GM23338 (cell line): Measurements from ENCODE around the gene NUDT16L1. TPM values are rescaled to one million over a fixed set of nuclear protein-coding genes. Genes with fewer than 3 reads are reported as not detected.

Experiments
- ATAC-seq: fragments of 200-7000 bp; cut with Tn5 transposase; 3 replicates; pipeline ENCODE4 v1.9.1; 2020
- DNase-seq: peaks from one replicate; pipeline ENCODE4 v3.0.0-alpha.2; 2015; ENCODE audit warnings: low spot score
- H2AFZ ChIP-seq: fragments of 200-600 bp; sonication (generic); 2 replicates; pipeline ENCODE4 v1.8.0; 2016; ENCODE audit warnings: antibody characterized with exemption, mild to moderate bottlenecking, moderate library complexity
- H3F3A ChIP-seq: fragments of 200-600 bp; sonication (generic); replicated peaks from 2 replicates; pipeline ENCODE4 v1.8.0; 2017; ENCODE audit warnings: antibody characterized with exemption, mixed run types, low read depth
- H3K27ac ChIP-seq: fragments of 200-600 bp; sonication (generic); 2 replicates; pipeline ENCODE4 v1.6.1; 2016; ENCODE audit warnings: low read depth
- H3K27me3 ChIP-seq: fragments of 200-600 bp; sonication (generic); 2 replicates; pipeline ENCODE4 v1.8.0; 2016; ENCODE audit warnings: mild to moderate bottlenecking, mixed run types, moderate library complexity; ENCODE audit not compliant: insufficient read depth
- H3K36me3 ChIP-seq: fragments of 200-600 bp; sonication (generic); 2 replicates; pipeline ENCODE4 v1.8.0; 2016; ENCODE audit warnings: mild to moderate bottlenecking; ENCODE audit not compliant: insufficient read depth
- H3K4me1 ChIP-seq: fragments of 200-600 bp; sonication (generic); 2 replicates; pipeline ENCODE4 v1.8.0; 2016; ENCODE audit warnings: mild to moderate bottlenecking, moderate library complexity; ENCODE audit not compliant: insufficient read depth
- H3K4me2 ChIP-seq: fragments of 200-600 bp; sonication (generic); 2 replicates; pipeline ENCODE4 v1.7.1; 2017; ENCODE audit warnings: mixed run types
- H3K4me3 ChIP-seq: fragments of 200-600 bp; sonication (generic); 2 replicates; pipeline ENCODE4 v1.6.1; 2016; ENCODE audit warnings: mixed run types
- H3K79me2 ChIP-seq: fragments of 200-600 bp; sonication (generic); replicated peaks from 2 replicates; pipeline ENCODE4 v1.8.0; 2017; ENCODE audit warnings: mild to moderate bottlenecking; ENCODE audit not compliant: insufficient read depth
- H3K9me2 ChIP-seq: fragments of 200-600 bp; sonication (generic); 2 replicates; pipeline ENCODE4 v1.8.0; 2017; ENCODE audit not compliant: insufficient read depth
- H4K20me1 ChIP-seq: fragments of 200-600 bp; sonication (generic); replicated peaks from 2 replicates; pipeline ENCODE4 v1.8.0; 2017; ENCODE audit warnings: mild to moderate bottlenecking; ENCODE audit not compliant: insufficient read depth
- H3K27ac Mint-ChIP-seq: 2 replicates; pipeline ENCODE4 v1.8.0; 2020; ENCODE audit warnings: inconsistent platforms, mild to moderate bottlenecking, moderate library complexity, mixed read lengths
- H3K27me3 Mint-ChIP-seq: 3 replicates; pipeline ENCODE4 v1.8.0; 2022; ENCODE audit warnings: low read depth, mild to moderate bottlenecking, moderate library complexity, mixed read lengths, inconsistent platforms; ENCODE audit not compliant: insufficient read depth, poor library complexity
- H3K36me3 Mint-ChIP-seq: 3 replicates; pipeline ENCODE4 v1.8.0; 2021; ENCODE audit warnings: low read depth, mild to moderate bottlenecking, inconsistent platforms, moderate library complexity, mixed read lengths
- H3K4me1 Mint-ChIP-seq: 3 replicates; pipeline ENCODE4 v1.8.0; 2020; ENCODE audit warnings: mild to moderate bottlenecking, inconsistent platforms, mixed read lengths
- H3K4me3 Mint-ChIP-seq: 3 replicates; pipeline ENCODE4 v1.8.0; 2021; ENCODE audit warnings: moderate library complexity, mild to moderate bottlenecking, inconsistent platforms, mixed read lengths
- H3K9me3 Mint-ChIP-seq: 3 replicates; pipeline ENCODE4 v1.8.0; 2020; ENCODE audit warnings: moderate library complexity, mild to moderate bottlenecking, inconsistent platforms, mixed read lengths
- CREB1 ChIP-seq: fragments of 250-450 bp; sonication (Bioruptor Pico); IDR thresholded peaks from 2 replicates; pipeline ENCODE4 v1.5.0; 2020; ENCODE audit warnings: low read depth, mild to moderate bottlenecking, moderate library complexity
- CTCF ChIP-seq, 2 experiments: fragments of 200-600 bp in 1 of 2; sonication (generic) in 1 of 2; conservative IDR thresholded peaks; 2 replicates each; pipeline versions ENCODE4 v1.5.1 to v1.6.1; 2016 to 2017; ENCODE audit warnings: antibody characterized with exemption in 2 of 2, low read depth in 2 of 2, mild to moderate bottlenecking in 2 of 2, moderate library complexity in 1 of 2
- EZH2 ChIP-seq: fragments of 200-600 bp; sonication (generic); IDR thresholded peaks from one replicate; pipeline ENCODE4 v1.8.0; 2017; ENCODE audit warnings: antibody characterized with exemption, mild to moderate bottlenecking, low read depth; ENCODE audit not compliant: unreplicated experiment
- EZH2phosphoT487 ChIP-seq: fragments of 200-600 bp; sonication (generic); IDR thresholded peaks from one replicate; pipeline ENCODE4 v1.8.1; 2018; ENCODE audit warnings: antibody characterized with exemption; ENCODE audit not compliant: unreplicated experiment
- JUNB ChIP-seq: IDR thresholded peaks from one replicate; pipeline ENCODE4 v1.6.1; 2016; ENCODE audit warnings: antibody characterized with exemption; ENCODE audit not compliant: unreplicated experiment
- NANOG ChIP-seq: IDR thresholded peaks from 2 replicates; pipeline ENCODE4 v1.6.1; 2016; ENCODE audit warnings: antibody characterized with exemption, borderline replicate concordance
- POLR2AphosphoS5 ChIP-seq: IDR thresholded peaks from 2 replicates; pipeline ENCODE4 v1.6.1; 2016; ENCODE audit warnings: antibody characterized with exemption, low read depth
- REST ChIP-seq: IDR thresholded peaks from one replicate; pipeline ENCODE4 v1.6.1; 2018; ENCODE audit warnings: antibody characterized with exemption; ENCODE audit not compliant: unreplicated experiment
- STAT1 ChIP-seq: IDR thresholded peaks from one replicate; pipeline ENCODE4 v1.6.1; 2016; ENCODE audit warnings: antibody characterized with exemption; ENCODE audit not compliant: unreplicated experiment
- ZNF114 ChIP-seq: fragments of 250-450 bp; sonication (Bioruptor Pico); IDR thresholded peaks from 2 replicates; pipeline ENCODE4 v1.5.0; 2020; ENCODE audit warnings: mild to moderate bottlenecking, moderate library complexity
- ZNF331 ChIP-seq: fragments of 250-450 bp; sonication (Bioruptor Pico); IDR thresholded peaks from 2 replicates; pipeline ENCODE4 v1.5.0; 2020; ENCODE audit warnings: low read depth, mild to moderate bottlenecking, moderate library complexity
- ZNF462 ChIP-seq: fragments of 250-450 bp; sonication (Bioruptor Pico); IDR thresholded peaks from 2 replicates; pipeline ENCODE4 v1.5.0; 2020; ENCODE audit warnings: mild to moderate bottlenecking, moderate library complexity
- polyA plus RNA-seq: library from polyadenylated mRNA; unstranded; fragments of >200 nt; fragmentation: Nextera tagmentation; extraction: Ambion mirVana; gene quantifications from 2 replicates; pipeline ENCODE4 v1.2.1, GENCODE V29; 2016
- total RNA-seq: library from RNA; depleted of rRNA; stranded (reverse); fragments of >200 nt; shearing (Covaris generic); gene quantifications from 2 replicates; pipeline ENCODE4 v1.2.3, GENCODE V29; 2014

NUDT16L1 gene
- total and polyA plus RNA-seq, 2 experiments from 2014 or later = 37.1 to 80.4 TPM

GRCh38 chr16:4704491-4704890 is 11.1 kb downstream of the NUDT16L1 start:
- H3K9me3 Mint-ChIP-seq = no peaks in the 10 kb centered on the region; the same call in 2 of the 3 replicates
- peaks cover 51% of the 10 kb centered on the region for H3K36me3 Mint-ChIP-seq
- H3K4me1 Mint-ChIP-seq = no peaks in the 10 kb centered on the region
- Histone ChIP-seq H3F3A (peaks cover 3% of the 10 kb centered on the region; the same call in 1 of the 2 replicates), H3K4me2 (no peak overlapping the region), H3K36me3 (peaks cover 8% of the 10 kb centered on the region), H3K4me1 (no peaks in the 10 kb centered on the region), H4K20me1 (peaks cover 7% of the 10 kb centered on the region), H3K4me3 (no peak overlapping the region), H3K79me2 (peaks cover 5% of the 10 kb centered on the region; the same call in 1 of the 2 replicates), H3K27ac (no peak overlapping the region), H2AFZ (no peak overlapping the region), H3K27me3 (no peaks in the 10 kb centered on the region), H3K9me2 (no peaks in the 10 kb centered on the region)
- peaks cover 6% of the 10 kb centered on the region for H3K27me3 Mint-ChIP-seq
- H3K27ac Mint-ChIP-seq = no peak overlapping the region
- DNase-seq (no peak), ATAC-seq (no peak)
- no peak for TF ChIP-seq CTCF (conservative IDR thresholded peaks at IDR 0.05; ENCODE audit: low read depth in 2 of 2)
- TF ChIP-seq STAT1 = no peak
- TF ChIP-seq ZNF114 (CRISPR knock-in tag) = no peak
- no peak for TF ChIP-seq ZNF462 (CRISPR knock-in tag)
- TF ChIP-seq REST = no peak
- no peak for TF ChIP-seq EZH2phosphoT487
- no peak for TF ChIP-seq EZH2
- TF ChIP-seq NANOG = no peak
- no peak for TF ChIP-seq ZNF331 (CRISPR knock-in tag)
- no peak for TF ChIP-seq POLR2AphosphoS5
- no peak for TF ChIP-seq CREB1
- no peak for TF ChIP-seq JUNB
- H3K4me3 Mint-ChIP-seq = no peak overlapping the region
